ENCODE results near the gene FBXO45. TPM values are rescaled to one million over a fixed set of nuclear protein-coding genes. Genes with fewer than 3 reads are reported as not detected.

The FBXO45 gene
- total and polyA plus RNA-seq, 2 donors (not counting 1 experiment from before 2014, with no cell fraction given), result 6.9 to 10.6 TPM

- Histone ChIP-seq H3K27me3 (ENCODE audit: control insufficient read depth, insufficient read depth, low read length) (no peaks in the 10 kb centered on the region), H4K20me1 (ENCODE audit: control insufficient read depth, extremely low read depth, insufficient read depth, low read length) (no peaks in the 10 kb centered on the region), H3K9ac (ENCODE audit: insufficient read depth, low read length) (no peak overlapping the region), H3K36me3 (ENCODE audit: control insufficient read depth, insufficient read depth, low read length) (no peaks in the 10 kb centered on the region), H2AFZ (ENCODE audit: low read length) (no peak overlapping the region), H3K4me1 (ENCODE audit: control insufficient read depth, extremely low read depth, insufficient read depth, low read length) (peaks cover 8% of the 10 kb centered on the region), H3K4me2 (ENCODE audit: extremely low read depth, insufficient read depth, low read length) (no peak overlapping the region), H3K4me3 (replicated peaks in 1 of 4; ENCODE audit: control extremely low read depth in 1 of 4, insufficient read depth in 1 of 4, low read depth in 3 of 4, low read length in 4 of 4) (no peak overlapping the region), H3K27ac (ENCODE audit: insufficient read depth, low read length) (no peak overlapping the region), H3K9me3 (ENCODE audit: control insufficient read depth, insufficient read depth, low read depth, low read length) (no peaks in the 10 kb centered on the region), H3K79me2 (ENCODE audit: control insufficient read depth, insufficient read depth, low read length) (no peaks in the 10 kb centered on the region)
- TF ChIP-seq EZH2 (IDR thresholded peaks at IDR 0.05; ENCODE audit: low read length, missing control alignments), result no peak
- TF ChIP-seq, protein P1, sequence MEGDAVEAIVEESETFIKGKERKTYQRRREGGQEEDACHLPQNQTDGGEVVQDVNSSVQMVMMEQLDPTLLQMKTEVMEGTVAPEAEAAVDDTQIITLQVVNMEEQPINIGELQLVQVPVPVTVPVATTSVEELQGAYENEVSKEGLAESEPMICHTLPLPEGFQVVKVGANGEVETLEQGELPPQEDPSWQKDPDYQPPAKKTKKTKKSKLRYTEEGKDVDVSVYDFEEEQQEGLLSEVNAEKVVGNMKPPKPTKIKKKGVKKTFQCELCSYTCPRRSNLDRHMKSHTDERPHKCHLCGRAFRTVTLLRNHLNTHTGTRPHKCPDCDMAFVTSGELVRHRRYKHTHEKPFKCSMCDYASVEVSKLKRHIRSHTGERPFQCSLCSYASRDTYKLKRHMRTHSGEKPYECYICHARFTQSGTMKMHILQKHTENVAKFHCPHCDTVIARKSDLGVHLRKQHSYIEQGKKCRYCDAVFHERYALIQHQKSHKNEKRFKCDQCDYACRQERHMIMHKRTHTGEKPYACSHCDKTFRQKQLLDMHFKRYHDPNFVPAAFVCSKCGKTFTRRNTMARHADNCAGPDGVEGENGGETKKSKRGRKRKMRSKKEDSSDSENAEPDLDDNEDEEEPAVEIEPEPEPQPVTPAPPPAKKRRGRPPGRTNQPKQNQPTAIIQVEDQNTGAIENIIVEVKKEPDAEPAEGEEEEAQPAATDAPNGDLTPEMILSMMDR (conservative IDR thresholded peaks at IDR 0.05 in 1 of 2, IDR thresholded peaks at IDR 0.05 in 1 of 2; ENCODE audit: low read depth in 1 of 2, low read length in 2 of 2), result no peak
- no peak for DNase-seq (ENCODE audit: low read depth in 2 of 2)
These were observed 44.6 kb upstream of the FBXO45 start for GRCh38 chr3:196523841-196524240.

DNA sequence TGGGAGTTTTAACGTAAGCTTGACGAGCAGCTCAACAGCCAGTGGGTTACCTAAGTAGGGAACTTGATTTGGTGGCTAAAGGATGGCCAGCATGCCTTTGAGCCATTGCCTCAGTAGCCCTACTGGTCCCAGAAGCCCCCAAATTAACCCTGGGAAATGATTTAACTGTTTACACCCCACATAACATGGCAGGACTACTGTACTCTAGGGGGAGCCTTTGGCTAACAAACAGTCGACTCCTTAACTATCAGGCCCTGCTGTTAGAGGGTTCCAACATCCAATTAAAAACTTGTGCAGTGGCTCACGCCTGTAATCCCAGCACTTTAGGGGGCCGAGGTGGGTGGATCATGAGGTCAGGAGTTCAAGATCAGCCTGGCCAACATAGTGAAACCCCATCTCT lies 43.9 kb upstream of the FBXO45 start:
- H3K27me3 ChIP-seq (ENCODE audit: control insufficient read depth, insufficient read depth, low read length), result no peaks in the 10 kb centered on the region
- no peak overlapping the region for H2AFZ ChIP-seq (ENCODE audit: low read length)
- no peaks in the 10 kb centered on the region for H3K9me3 ChIP-seq (ENCODE audit: control insufficient read depth, insufficient read depth, low read depth, low read length)
- H3K27ac ChIP-seq (ENCODE audit: insufficient read depth, low read length), result no peak overlapping the region
- no peaks in the 10 kb centered on the region for H3K36me3 ChIP-seq (ENCODE audit: control insufficient read depth, insufficient read depth, low read length)
- H3K79me2 ChIP-seq (ENCODE audit: control insufficient read depth, insufficient read depth, low read length), result no peaks in the 10 kb centered on the region
- H3K4me2 ChIP-seq (ENCODE audit: extremely low read depth, insufficient read depth, low read length), result no peak overlapping the region
- no peak overlapping the region for H3K4me3 ChIP-seq (replicated peaks in 1 of 4; ENCODE audit: control extremely low read depth in 1 of 4, insufficient read depth in 1 of 4, low read depth in 3 of 4, low read length in 4 of 4)
- no peaks in the 10 kb centered on the region for H4K20me1 ChIP-seq (ENCODE audit: control insufficient read depth, extremely low read depth, insufficient read depth, low read length)
- no peak overlapping the region for H3K9ac ChIP-seq (ENCODE audit: insufficient read depth, low read length)
- H3K4me1 ChIP-seq (ENCODE audit: control insufficient read depth, extremely low read depth, insufficient read depth, low read length), result peaks cover 8% of the 10 kb centered on the region
- no peak for DNase-seq (ENCODE audit: low read depth in 2 of 2)
- no peak for TF ChIP-seq EZH2 (IDR thresholded peaks at IDR 0.05; ENCODE audit: low read length, missing control alignments)
- TF ChIP-seq, protein P1 (conservative IDR thresholded peaks at IDR 0.05 in 1 of 2, IDR thresholded peaks at IDR 0.05 in 1 of 2; ENCODE audit: low read depth in 1 of 2, low read length in 2 of 2), result no peak

- no peaks in the 10 kb centered on the region for H3K9me3 ChIP-seq (ENCODE audit: control insufficient read depth, insufficient read depth, low read depth, low read length)
- H3K4me1 ChIP-seq (ENCODE audit: control insufficient read depth, extremely low read depth, insufficient read depth, low read length), result peaks cover 8% of the 10 kb centered on the region
- no peak overlapping the region for H2AFZ ChIP-seq (ENCODE audit: low read length)
- no peaks in the 10 kb centered on the region for H3K36me3 ChIP-seq (ENCODE audit: control insufficient read depth, insufficient read depth, low read length)
- H3K79me2 ChIP-seq (ENCODE audit: control insufficient read depth, insufficient read depth, low read length), result no peaks in the 10 kb centered on the region
- H3K27me3 ChIP-seq (ENCODE audit: control insufficient read depth, insufficient read depth, low read length), result no peaks in the 10 kb centered on the region
- no peak overlapping the region for H3K9ac ChIP-seq (ENCODE audit: insufficient read depth, low read length)
- no peak overlapping the region for H3K4me2 ChIP-seq (ENCODE audit: extremely low read depth, insufficient read depth, low read length)
- H3K4me3 ChIP-seq (replicated peaks in 1 of 4; ENCODE audit: control extremely low read depth in 1 of 4, insufficient read depth in 1 of 4, low read depth in 3 of 4, low read length in 4 of 4), result no peak overlapping the region
- no peaks in the 10 kb centered on the region for H4K20me1 ChIP-seq (ENCODE audit: control insufficient read depth, extremely low read depth, insufficient read depth, low read length)
- no peak overlapping the region for H3K27ac ChIP-seq (ENCODE audit: insufficient read depth, low read length)
- TF ChIP-seq, protein P1 (conservative IDR thresholded peaks at IDR 0.05 in 1 of 2, IDR thresholded peaks at IDR 0.05 in 1 of 2; ENCODE audit: low read depth in 1 of 2, low read length in 2 of 2), result no peak
- TF ChIP-seq EZH2 (IDR thresholded peaks at IDR 0.05; ENCODE audit: low read length, missing control alignments), result no peak
- DNase-seq (ENCODE audit: low read depth in 2 of 2), result no peak
These were observed 43.3 kb upstream of the FBXO45 start for GRCh38 chr3:196525141-196525540.
